GM12878 (cell line): ENCODE results near the gene SLC12A7. TPM values are rescaled to one million over a fixed set of nuclear protein-coding genes. Genes with fewer than 3 reads are reported as not detected.

Source experiments
- ATAC-seq: fragments of 200-7000 bp; cut with Tn5 transposase; 3 replicates; pipeline ENCODE4 v1.9.1; 2020; ENCODE audit warnings: mild to moderate bottlenecking, moderate library complexity
- BruUV-seq: library from RNA; stranded (reverse); fragments of 400-500 nt; replicated peaks from 2 replicates; lab custom pipeline; 2021; lab: Mats Ljungman, UMichigan
- CTCF ChIA-PET: fragments of 300-600 bp; sonication (Branson Sonifier 250); formaldehyde crosslinking; extraction: SDS; loops from one replicate; lab custom pipeline; 2021; ENCODE audit warnings: inconsistent platforms; lab: Yijun Ruan, JAX
- POLR2A ChIA-PET: fragments of 350-600 bp; formaldehyde crosslinking; extraction: SDS; loops from one replicate; lab custom pipeline; 2021; ENCODE audit warnings: inconsistent platforms; lab: Charles Lee
- RAD21 ChIA-PET: fragments of 300-600 bp; sonication (Branson Sonifier 250); formaldehyde crosslinking; loops from one replicate; lab custom pipeline; 2023; ENCODE audit warnings: antibody characterized with exemption; ENCODE audit not compliant: unreplicated experiment; lab: Charles Lee
- SMC1A ChIA-PET: fragments of 300-600 bp; sonication (Branson Sonifier 250); formaldehyde crosslinking; loops from one replicate; lab custom pipeline; 2023; ENCODE audit not compliant: unreplicated experiment, uncharacterized antibody; lab: Charles Lee
- DNase-seq: peaks from one replicate; pipeline ENCODE4 v3.0.0-alpha.2; 2011; ENCODE audit warnings: low read depth, low spot score
- FAIRE-seq: peaks from 3 replicates; lab custom pipeline; 2011; peaks lifted over from hg19 to GRCh38; lab: Jason Lieb, UNC
- H2AFZ ChIP-seq: 2 replicates; pipeline ENCODE4 v1.6.0; 2011; ENCODE audit warnings: low read depth, low read length, control low read depth; ENCODE audit not compliant: control insufficient read depth
- H3K27ac ChIP-seq: 2 replicates; pipeline ENCODE4 v1.5.1; 2011; ENCODE audit warnings: control low read depth; ENCODE audit not compliant: control insufficient read depth, insufficient read depth
- H3K27me3 ChIP-seq, 2 experiments: replicated peaks in 1 of 2; 2 replicates each; pipeline versions ENCODE4 v1.6.0 to v1.6.1; 2011; ENCODE audit warnings: low read length in 1 of 2; ENCODE audit not compliant: control insufficient read depth in 2 of 2, insufficient read depth in 2 of 2
- H3K36me3 ChIP-seq, 2 experiments: 2 replicates each; pipeline ENCODE4 v1.5.1; 2011; ENCODE audit warnings: low read length in 1 of 2; ENCODE audit not compliant: control insufficient read depth in 2 of 2, insufficient read depth in 2 of 2
- H3K4me1 ChIP-seq: 2 replicates; pipeline ENCODE4 v1.6.1; 2011; ENCODE audit warnings: mild to moderate bottlenecking, low read length, moderate library complexity, mixed read lengths; ENCODE audit not compliant: control insufficient read depth, insufficient read depth
- H3K4me2 ChIP-seq: 2 replicates; pipeline ENCODE4 v1.6.0; 2011; ENCODE audit warnings: control low read depth; ENCODE audit not compliant: control insufficient read depth, insufficient read depth
- H3K4me3 ChIP-seq: fragments of 200-600 bp; sonication (generic); 2 replicates; pipeline ENCODE4 v1.5.1; 2016
- H3K79me2 ChIP-seq: 2 replicates; pipeline ENCODE4 v1.6.0; 2011; ENCODE audit warnings: low read length; ENCODE audit not compliant: control insufficient read depth, insufficient read depth
- H3K9ac ChIP-seq: 2 replicates; pipeline ENCODE4 v1.8.0; 2011; ENCODE audit warnings: low read length, control low read depth, mixed read lengths; ENCODE audit not compliant: control insufficient read depth, insufficient read depth
- H3K9me3 ChIP-seq: replicated peaks from 3 replicates; pipeline ENCODE4 v1.5.1; 2011; ENCODE audit warnings: mild to moderate bottlenecking, low read length; ENCODE audit not compliant: control insufficient read depth, insufficient read depth
- H4K20me1 ChIP-seq: 2 replicates; pipeline ENCODE4 v1.6.0; 2011; ENCODE audit not compliant: control insufficient read depth, insufficient read depth
- CHD2 ChIP-seq: IDR thresholded peaks from 2 replicates; pipeline ENCODE4 v1.6.1; 2011; ENCODE audit warnings: low read depth, low read length, improper control_type of control experiment, borderline replicate concordance
- HDGF ChIP-seq: fragments of 450-650 bp; IDR thresholded peaks from 2 replicates; pipeline ENCODE4 v1.6.1; 2016; ENCODE audit warnings: antibody characterized with exemption
- NBN ChIP-seq: fragments of 450-650 bp; IDR thresholded peaks from 2 replicates; pipeline ENCODE4 v1.6.1; 2016
- NFXL1 ChIP-seq: fragments of 450-650 bp; IDR thresholded peaks from 2 replicates; pipeline ENCODE4 v1.6.1; 2017; ENCODE audit warnings: antibody characterized with exemption, mild to moderate bottlenecking, borderline replicate concordance
- NFYA ChIP-seq: IDR thresholded peaks from 2 replicates; pipeline ENCODE4 v1.6.1; 2011; ENCODE audit warnings: low read depth, mild to moderate bottlenecking, low read length, improper control_type of control experiment, borderline replicate concordance
- RBBP5 ChIP-seq: fragments of 200-600 bp; sonication (generic); conservative IDR thresholded peaks from 2 replicates; pipeline ENCODE4 v1.6.1; 2016
- SREBF1 ChIP-seq: IDR thresholded peaks from 2 replicates; pipeline ENCODE4 v1.6.1; 2012; ENCODE audit warnings: mild to moderate bottlenecking, low read length
- SUPT20H ChIP-seq: IDR thresholded peaks from 2 replicates; pipeline ENCODE4 v1.6.1; 2011; ENCODE audit warnings: low read depth, mild to moderate bottlenecking, low read length, moderate library complexity, borderline replicate concordance; ENCODE audit not compliant: control insufficient read depth
- ZNF384 ChIP-seq: IDR thresholded peaks from 2 replicates; pipeline ENCODE4 v1.6.1; 2012; ENCODE audit warnings: low read depth, mild to moderate bottlenecking, low read length, improper control_type of control experiment, borderline replicate concordance
- WGBS: methylation state at CpG from one replicate; pipeline ENCODE4 v1.1.6; 2016; ENCODE audit warnings: low lambda C conversion rate; ENCODE audit not compliant: insufficient replicate concordance, insufficient coverage; ENCODE audit errors: missing lambda C conversion rate; 5-methylcytosine and 5-hydroxymethylcytosine counted together
- in situ Hi-C: fragments of 300-500 bp; cut with MboI; formaldehyde crosslinking; loops from 9 replicates; pipeline ENCODE4 v1.14.3; 2018; ENCODE audit warnings: mixed read lengths
- intact Hi-C: fragments of 100-400 bp; cut with micrococcal nuclease; formaldehyde crosslinking; loops from one replicate; pipeline ENCODE4 v1.14.2; 2022; ENCODE audit not compliant: unreplicated experiment
- polyA plus RNA-seq, 11 experiments: library from polyadenylated mRNA; depleted of rRNA in 4 of 11; unstranded in 6 of 11; stranded (reverse) in 5 of 11; fragments of >200 nt; fragmentation: Nextera tagmentation in 4 of 11; fragmentation: Illumina TruSeq in 1 of 11; extraction: Ambion mirVana in 4 of 11; extraction: Trizol in 1 of 11; gene quantifications; 1 replicate in 1 of 11; 2 replicates in 10 of 11; pipeline versions ENCODE4 v1.2.1 to v1.2.3, GENCODE V29; 2011 to 2016; ENCODE audit warnings: inconsistent platforms in 2 of 11, missing spikeins in 2 of 11, low read depth in 1 of 11
- total RNA-seq, 4 experiments: library from RNA; depleted of rRNA in 3 of 4; stranded (reverse); fragments of >200 nt in 3 of 4; fragmentation: Illumina TruSeq in 1 of 4; extraction: Trizol in 1 of 4; gene quantifications; 2 replicates each; pipeline versions ENCODE4 v1.2.1 to v1.2.3, GENCODE V29; 2013 to 2021
- TF ChIP-seq, protein P1 (sequence below): fragments of 450-650 bp; formaldehyde crosslinking; IDR thresholded peaks from 2 replicates; pipeline ENCODE4 v1.4.0; 2020; ENCODE audit warnings: mild to moderate bottlenecking, moderate library complexity
- TF ChIP-seq, protein P2 (sequence below): IDR thresholded peaks from 2 replicates; pipeline ENCODE4 v1.6.1; 2012; ENCODE audit warnings: improper control_type of control experiment, low read depth, low read length; ENCODE audit not compliant: insufficient replicate concordance

SLC12A7 gene
- total and polyA plus RNA-seq, 10 of the 15 experiments (the other 5 are each of a cell fraction or from before 2014, with no cell fraction given) = 0.10 to 10.0 (median 2.9) TPM

DNA sequence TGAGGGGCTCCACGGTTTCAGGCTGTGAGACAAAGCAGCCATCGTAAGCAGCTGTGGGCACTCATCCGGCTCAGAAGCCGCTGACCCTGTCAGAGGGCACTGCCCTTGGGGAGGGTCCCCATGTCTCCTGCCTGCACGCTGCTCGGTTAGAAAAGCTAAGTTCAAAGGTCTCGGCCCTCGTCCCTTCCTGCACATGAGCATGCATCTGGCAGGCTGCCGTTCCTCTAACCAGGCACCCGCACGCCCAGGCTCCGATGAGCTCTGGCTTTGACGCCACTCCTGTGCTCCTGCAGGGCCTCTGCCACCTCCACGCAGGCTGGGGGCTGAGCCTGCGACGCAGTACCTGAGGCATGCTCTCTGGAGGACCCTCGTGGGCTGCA lies 52.0 kb downstream of the SLC12A7 start (continued):
- TF ChIP-seq, protein P1, sequence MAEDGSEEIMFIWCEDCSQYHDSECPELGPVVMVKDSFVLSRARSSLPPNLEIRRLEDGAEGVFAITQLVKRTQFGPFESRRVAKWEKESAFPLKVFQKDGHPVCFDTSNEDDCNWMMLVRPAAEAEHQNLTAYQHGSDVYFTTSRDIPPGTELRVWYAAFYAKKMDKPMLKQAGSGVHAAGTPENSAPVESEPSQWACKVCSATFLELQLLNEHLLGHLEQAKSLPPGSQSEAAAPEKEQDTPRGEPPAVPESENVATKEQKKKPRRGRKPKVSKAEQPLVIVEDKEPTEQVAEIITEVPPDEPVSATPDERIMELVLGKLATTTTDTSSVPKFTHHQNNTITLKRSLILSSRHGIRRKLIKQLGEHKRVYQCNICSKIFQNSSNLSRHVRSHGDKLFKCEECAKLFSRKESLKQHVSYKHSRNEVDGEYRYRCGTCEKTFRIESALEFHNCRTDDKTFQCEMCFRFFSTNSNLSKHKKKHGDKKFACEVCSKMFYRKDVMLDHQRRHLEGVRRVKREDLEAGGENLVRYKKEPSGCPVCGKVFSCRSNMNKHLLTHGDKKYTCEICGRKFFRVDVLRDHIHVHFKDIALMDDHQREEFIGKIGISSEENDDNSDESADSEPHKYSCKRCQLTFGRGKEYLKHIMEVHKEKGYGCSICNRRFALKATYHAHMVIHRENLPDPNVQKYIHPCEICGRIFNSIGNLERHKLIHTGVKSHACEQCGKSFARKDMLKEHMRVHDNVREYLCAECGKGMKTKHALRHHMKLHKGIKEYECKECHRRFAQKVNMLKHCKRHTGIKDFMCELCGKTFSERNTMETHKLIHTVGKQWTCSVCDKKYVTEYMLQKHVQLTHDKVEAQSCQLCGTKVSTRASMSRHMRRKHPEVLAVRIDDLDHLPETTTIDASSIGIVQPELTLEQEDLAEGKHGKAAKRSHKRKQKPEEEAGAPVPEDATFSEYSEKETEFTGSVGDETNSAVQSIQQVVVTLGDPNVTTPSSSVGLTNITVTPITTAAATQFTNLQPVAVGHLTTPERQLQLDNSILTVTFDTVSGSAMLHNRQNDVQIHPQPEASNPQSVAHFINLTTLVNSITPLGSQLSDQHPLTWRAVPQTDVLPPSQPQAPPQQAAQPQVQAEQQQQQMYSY = no peak
- TF ChIP-seq NFXL1 = no peak
- TF ChIP-seq HDGF = no peak
- no peak for TF ChIP-seq CHD2
- no peak for TF ChIP-seq RBBP5
- no peak for TF ChIP-seq NFYA
- TF ChIP-seq SUPT20H = no peak

DNA sequence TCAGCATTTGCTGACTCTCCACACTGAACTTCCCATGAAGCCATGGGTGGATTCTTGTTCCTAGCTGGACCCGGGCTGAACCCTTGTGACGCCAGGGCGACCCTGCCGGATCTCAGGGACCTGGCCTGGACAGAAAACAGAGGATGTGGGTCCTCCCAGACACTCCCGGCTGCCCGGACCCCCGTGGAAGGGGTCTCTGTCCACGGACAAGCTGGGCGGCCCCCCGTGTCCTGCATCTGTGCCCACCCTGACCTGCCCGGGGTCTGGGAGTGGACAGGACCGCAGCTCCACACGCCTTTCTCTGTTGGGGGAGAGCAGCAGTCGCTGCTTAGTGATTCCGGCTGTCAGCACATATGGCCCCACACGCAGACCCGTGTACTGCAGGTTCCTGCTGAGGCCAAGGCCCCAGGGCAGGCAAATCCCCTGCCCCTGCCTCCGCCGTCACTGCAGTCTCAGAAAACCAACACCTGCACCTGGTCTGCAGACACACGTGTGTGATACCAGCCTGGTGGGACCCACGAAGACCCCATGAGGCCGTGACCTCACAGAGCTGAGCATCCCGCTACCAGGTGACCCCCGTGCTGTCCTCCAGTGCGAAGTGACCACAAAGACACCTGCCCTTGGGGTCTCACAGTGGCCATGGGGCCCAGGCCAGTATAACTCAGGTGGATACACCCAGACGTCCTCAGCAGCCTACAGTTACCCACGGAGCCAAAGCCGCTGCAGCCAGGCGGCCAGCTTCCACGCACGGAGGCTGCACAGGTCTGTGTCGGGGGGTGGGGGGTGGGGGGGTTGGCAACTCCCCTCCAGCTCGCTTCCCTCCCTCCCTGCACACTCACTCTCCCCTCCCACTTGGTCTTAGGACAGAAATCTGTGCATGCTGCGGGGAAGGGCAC lies 52.6 kb downstream of the SLC12A7 start:
- FAIRE-seq = no peak
- no peak for TF ChIP-seq SREBF1
- no peak for TF ChIP-seq NBN
- TF ChIP-seq ZNF384 = no peak
- TF ChIP-seq, protein P2, sequence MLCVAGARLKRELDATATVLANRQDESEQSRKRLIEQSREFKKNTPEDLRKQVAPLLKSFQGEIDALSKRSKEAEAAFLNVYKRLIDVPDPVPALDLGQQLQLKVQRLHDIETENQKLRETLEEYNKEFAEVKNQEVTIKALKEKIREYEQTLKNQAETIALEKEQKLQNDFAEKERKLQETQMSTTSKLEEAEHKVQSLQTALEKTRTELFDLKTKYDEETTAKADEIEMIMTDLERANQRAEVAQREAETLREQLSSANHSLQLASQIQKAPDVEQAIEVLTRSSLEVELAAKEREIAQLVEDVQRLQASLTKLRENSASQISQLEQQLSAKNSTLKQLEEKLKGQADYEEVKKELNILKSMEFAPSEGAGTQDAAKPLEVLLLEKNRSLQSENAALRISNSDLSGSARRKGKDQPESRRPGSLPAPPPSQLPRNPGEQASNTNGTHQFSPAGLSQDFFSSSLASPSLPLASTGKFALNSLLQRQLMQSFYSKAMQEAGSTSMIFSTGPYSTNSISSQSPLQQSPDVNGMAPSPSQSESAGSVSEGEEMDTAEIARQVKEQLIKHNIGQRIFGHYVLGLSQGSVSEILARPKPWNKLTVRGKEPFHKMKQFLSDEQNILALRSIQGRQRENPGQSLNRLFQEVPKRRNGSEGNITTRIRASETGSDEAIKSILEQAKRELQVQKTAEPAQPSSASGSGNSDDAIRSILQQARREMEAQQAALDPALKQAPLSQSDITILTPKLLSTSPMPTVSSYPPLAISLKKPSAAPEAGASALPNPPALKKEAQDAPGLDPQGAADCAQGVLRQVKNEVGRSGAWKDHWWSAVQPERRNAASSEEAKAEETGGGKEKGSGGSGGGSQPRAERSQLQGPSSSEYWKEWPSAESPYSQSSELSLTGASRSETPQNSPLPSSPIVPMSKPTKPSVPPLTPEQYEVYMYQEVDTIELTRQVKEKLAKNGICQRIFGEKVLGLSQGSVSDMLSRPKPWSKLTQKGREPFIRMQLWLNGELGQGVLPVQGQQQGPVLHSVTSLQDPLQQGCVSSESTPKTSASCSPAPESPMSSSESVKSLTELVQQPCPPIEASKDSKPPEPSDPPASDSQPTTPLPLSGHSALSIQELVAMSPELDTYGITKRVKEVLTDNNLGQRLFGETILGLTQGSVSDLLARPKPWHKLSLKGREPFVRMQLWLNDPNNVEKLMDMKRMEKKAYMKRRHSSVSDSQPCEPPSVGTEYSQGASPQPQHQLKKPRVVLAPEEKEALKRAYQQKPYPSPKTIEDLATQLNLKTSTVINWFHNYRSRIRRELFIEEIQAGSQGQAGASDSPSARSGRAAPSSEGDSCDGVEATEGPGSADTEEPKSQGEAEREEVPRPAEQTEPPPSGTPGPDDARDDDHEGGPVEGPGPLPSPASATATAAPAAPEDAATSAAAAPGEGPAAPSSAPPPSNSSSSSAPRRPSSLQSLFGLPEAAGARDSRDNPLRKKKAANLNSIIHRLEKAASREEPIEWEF = no peak

More for the DNA sequence above, 52.6 kb downstream of the SLC12A7 start:
- no peaks in the 10 kb centered on the region; a peak in 1 of 4 replicates for H3K36me3 ChIP-seq
- H3K4me1 ChIP-seq = no peaks in the 10 kb centered on the region
- H3K27ac ChIP-seq = no peak overlapping the region
- 55% methylated on average over 29 of the region's 34 CpGs for WGBS
- H3K9me3 ChIP-seq = no peaks in the 10 kb centered on the region
- no peaks in the 10 kb centered on the region for H4K20me1 ChIP-seq
- H3K4me3 ChIP-seq = no peak overlapping the region
- H2AFZ ChIP-seq = no peak overlapping the region
- ChIA-PET CTCF (no interaction called here), RAD21 (no interaction called here), POLR2A (no interaction called here), SMC1A (no interaction called here)
- H3K27me3 ChIP-seq = no peaks in the 10 kb centered on the region
- H3K79me2 ChIP-seq = no peaks in the 10 kb centered on the region
- H3K9ac ChIP-seq = no peak overlapping the region
- no peak for ATAC-seq
- intact Hi-C loops (no loop called here), in situ Hi-C loops (no loop called here)
- H3K4me2 ChIP-seq = no peak overlapping the region
- no TSS peak for BruUV-seq
- DNase-seq = no peak
